Measurements from ENCODE around the gene FBXW4. TPM values are rescaled to one million over a fixed set of nuclear protein-coding genes. Genes with fewer than 3 reads are reported as not detected.

Gene FBXW4
- total RNA-seq, 4 donors from 2014 or later = 45.1 to 94.7 (median 64.3) TPM

DNA sequence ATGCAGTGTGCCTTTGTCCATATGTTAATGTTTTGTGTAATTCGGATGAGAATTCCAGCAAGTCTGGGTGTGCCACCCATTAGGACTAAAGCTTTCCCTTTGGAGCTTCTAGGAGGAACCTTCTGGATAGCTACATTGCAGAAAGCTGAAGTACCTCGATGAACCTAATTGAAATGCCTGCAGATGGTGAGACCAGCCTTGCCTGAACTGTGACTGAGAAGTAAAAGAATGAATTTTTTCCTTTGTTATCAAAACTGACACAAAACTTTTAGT is 31.1 kb upstream of the FBXW4 start:
- TF ChIP-seq POLR2A (IDR thresholded peaks at IDR 0.05) = no peak
- TF ChIP-seq, protein P1, sequence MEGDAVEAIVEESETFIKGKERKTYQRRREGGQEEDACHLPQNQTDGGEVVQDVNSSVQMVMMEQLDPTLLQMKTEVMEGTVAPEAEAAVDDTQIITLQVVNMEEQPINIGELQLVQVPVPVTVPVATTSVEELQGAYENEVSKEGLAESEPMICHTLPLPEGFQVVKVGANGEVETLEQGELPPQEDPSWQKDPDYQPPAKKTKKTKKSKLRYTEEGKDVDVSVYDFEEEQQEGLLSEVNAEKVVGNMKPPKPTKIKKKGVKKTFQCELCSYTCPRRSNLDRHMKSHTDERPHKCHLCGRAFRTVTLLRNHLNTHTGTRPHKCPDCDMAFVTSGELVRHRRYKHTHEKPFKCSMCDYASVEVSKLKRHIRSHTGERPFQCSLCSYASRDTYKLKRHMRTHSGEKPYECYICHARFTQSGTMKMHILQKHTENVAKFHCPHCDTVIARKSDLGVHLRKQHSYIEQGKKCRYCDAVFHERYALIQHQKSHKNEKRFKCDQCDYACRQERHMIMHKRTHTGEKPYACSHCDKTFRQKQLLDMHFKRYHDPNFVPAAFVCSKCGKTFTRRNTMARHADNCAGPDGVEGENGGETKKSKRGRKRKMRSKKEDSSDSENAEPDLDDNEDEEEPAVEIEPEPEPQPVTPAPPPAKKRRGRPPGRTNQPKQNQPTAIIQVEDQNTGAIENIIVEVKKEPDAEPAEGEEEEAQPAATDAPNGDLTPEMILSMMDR (IDR thresholded peaks at IDR 0.05) = no peak
- no peak overlapping the region for H3K4me3 ChIP-seq
- intact Hi-C loops (cut with DNase I; ENCODE audit: low total_unique reads) = no loop called here
- no peaks in the 10 kb centered on the region for H3K4me1 ChIP-seq
- DNase-seq = no peak
- no peak overlapping the region for H3K27ac ChIP-seq
- H3K27me3 ChIP-seq = no peaks in the 10 kb centered on the region
- no peaks in the 10 kb centered on the region for H3K36me3 ChIP-seq
- H3K9me3 ChIP-seq = no peaks in the 10 kb centered on the region

DNA sequence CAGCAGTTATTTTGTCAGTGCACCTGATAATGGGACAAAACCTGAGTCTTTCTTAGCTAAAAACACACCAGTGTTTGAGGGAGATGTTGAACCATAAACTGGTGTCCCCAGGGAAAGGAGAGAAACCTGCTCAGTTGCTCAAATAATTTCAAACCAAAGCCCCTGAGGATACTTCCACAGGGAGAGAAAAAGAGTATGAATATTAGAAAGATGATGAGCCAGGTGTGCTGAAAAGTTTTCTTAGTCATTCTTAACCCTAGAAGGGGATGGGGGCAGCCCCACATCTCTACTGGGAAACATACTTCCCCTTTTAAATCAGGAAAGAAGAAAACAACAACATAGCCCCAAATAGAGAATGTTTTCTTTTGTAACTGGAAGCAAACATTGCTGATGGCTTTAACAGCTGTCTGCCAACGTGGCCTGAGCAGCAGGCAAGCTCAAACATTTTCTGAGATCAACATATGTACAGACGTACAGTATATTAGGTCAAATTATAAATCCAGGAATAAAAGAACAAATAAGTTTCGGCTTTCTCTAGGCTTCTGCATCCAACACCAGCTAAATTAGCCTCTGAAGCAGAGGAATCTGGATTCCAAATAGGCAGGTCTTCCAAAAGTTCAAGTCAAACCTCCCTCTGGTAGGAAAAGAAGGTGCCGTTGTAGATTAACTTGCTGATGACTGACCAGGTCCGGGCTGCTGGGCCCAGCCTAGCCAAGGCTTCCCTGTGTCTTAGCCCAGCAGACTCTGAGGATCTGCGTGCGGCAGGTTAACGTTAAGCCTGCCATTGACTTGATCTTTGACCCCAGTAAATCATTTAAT is 30.5 kb upstream of the FBXW4 start:
- TF ChIP-seq POLR2A (IDR thresholded peaks at IDR 0.05) = no peak
- TF ChIP-seq, protein P1 (IDR thresholded peaks at IDR 0.05) = no peak
- intact Hi-C loops (cut with DNase I; ENCODE audit: low total_unique reads) = no loop called here
- no peak overlapping the region for H3K27ac ChIP-seq
- DNase-seq = no peak
- H3K27me3 ChIP-seq = no peaks in the 10 kb centered on the region
- no peaks in the 10 kb centered on the region for H3K9me3 ChIP-seq
- H3K36me3 ChIP-seq = no peaks in the 10 kb centered on the region
- no peak overlapping the region for H3K4me3 ChIP-seq
- H3K4me1 ChIP-seq = no peaks in the 10 kb centered on the region

DNA sequence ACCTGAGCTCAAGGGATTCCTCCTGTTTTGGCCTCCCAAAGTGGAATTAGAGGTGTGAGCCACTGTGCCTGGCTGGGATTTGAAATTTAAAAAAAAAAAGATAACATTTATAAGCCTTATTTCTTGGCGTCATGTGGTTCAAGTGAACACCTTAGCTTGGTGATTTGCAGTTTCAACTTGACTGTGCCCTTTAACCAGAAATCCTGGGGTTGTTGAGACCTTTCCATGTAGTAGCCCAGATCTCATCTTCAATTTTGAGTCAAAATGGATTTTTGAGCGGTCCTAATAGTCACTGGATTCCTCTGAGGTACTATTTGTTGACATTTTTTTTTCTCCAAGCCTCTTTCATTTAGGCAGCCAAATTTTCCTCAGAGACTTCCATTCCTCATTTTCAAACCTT is 29.5 kb upstream of the FBXW4 start:
- Histone ChIP-seq H3K4me1 (no peaks in the 10 kb centered on the region), H3K4me3 (no peak overlapping the region), H3K9me3 (no peaks in the 10 kb centered on the region), H3K27ac (no peak overlapping the region), H3K27me3 (no peaks in the 10 kb centered on the region), H3K36me3 (no peaks in the 10 kb centered on the region)
- intact Hi-C loops (cut with DNase I; ENCODE audit: low total_unique reads) = no loop called here
- no peak for DNase-seq
- TF ChIP-seq POLR2A (IDR thresholded peaks at IDR 0.05) = no peak
- TF ChIP-seq, protein P1 (IDR thresholded peaks at IDR 0.05) = no peak

DNA sequence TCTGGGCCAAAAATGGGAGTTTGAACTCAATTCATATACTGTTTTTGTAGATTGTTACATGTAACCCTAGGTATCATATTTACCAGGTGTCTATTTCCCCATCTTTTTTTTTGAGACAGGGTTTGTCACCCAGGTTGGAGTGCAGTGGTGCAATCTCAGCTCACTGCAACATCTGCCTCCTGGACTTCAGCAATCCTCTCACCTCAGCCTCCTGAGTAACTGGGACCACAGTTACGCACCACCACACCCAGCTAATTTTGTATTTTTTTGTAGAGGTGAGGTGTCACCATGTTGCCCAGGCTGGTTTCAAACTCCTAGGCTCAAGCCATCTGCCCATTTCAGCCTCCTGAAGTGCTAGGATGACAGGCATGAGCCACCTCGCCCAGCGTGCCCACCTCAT is 28.2 kb upstream of the FBXW4 start:
- no peaks in the 10 kb centered on the region for H3K9me3 ChIP-seq
- no peak overlapping the region for H3K4me3 ChIP-seq
- H3K27ac ChIP-seq = no peak overlapping the region
- no peaks in the 10 kb centered on the region for H3K4me1 ChIP-seq
- TF ChIP-seq POLR2A (IDR thresholded peaks at IDR 0.05) = no peak
- TF ChIP-seq, protein P1 (IDR thresholded peaks at IDR 0.05) = no peak
- no peak for DNase-seq
- no peaks in the 10 kb centered on the region for H3K36me3 ChIP-seq
- intact Hi-C loops (cut with DNase I; ENCODE audit: low total_unique reads) = no loop called here
- no peaks in the 10 kb centered on the region for H3K27me3 ChIP-seq

DNA sequence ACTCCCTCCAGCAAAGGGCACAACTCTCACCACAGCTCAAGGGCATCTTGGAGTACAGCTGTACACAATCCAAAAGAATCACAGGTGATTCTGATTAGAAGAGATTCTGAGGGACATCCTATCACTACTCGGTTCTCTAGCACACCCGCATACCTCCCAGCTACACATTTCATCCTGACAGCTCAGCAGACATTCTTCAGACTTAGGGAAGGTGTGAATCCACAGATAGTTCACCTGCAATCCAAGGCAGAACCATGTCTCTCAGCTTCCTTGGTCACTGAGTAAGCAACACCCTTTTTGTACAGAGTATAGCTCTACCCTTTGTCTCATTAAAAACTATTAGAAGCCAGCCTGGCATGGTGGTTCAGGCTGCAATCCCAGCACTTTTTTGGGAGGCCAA is 26.8 kb upstream of the FBXW4 start:
- no peaks in the 10 kb centered on the region for H3K9me3 ChIP-seq
- H3K27me3 ChIP-seq = no peaks in the 10 kb centered on the region
- H3K4me1 ChIP-seq = no peaks in the 10 kb centered on the region
- no peaks in the 10 kb centered on the region for H3K36me3 ChIP-seq
- H3K27ac ChIP-seq = no peak overlapping the region
- no peak for DNase-seq
- intact Hi-C loops (cut with DNase I; ENCODE audit: low total_unique reads) = no loop called here
- no peak overlapping the region for H3K4me3 ChIP-seq
- TF ChIP-seq, protein P1 (IDR thresholded peaks at IDR 0.05) = no peak
- TF ChIP-seq POLR2A (IDR thresholded peaks at IDR 0.05) = no peak

All from uterus (tissue), 4 donors.